Measurements from ENCODE around the gene MCTP1.

MCTP1 gene

DNA sequence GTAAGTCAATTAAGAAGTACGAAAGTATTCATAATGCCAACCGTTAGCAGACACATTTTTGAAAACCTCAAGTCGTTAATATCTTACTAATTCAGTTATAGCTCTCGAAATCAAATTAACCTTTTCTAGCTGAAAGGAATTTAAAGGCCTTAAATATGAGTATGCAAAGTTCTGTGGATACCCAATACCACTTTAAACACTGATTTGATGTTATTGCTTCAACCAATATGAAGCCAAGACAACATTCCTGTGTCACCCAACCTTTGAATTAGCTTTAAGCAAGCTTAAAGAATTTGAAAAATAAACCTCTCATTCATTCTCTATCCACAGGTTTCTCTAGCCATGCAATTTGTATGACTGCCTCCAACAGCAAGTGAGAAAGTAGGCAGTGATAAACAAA, 204.5 kb downstream of the MCTP1 start:
- TF ChIP-seq, protein P1, sequence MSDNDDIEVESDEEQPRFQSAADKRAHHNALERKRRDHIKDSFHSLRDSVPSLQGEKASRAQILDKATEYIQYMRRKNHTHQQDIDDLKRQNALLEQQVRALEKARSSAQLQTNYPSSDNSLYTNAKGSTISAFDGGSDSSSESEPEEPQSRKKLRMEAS (IDR thresholded peaks at IDR 0.05) = no peak
- TF ChIP-seq EGR1 (IDR thresholded peaks at IDR 0.05) = no peak
- TF ChIP-seq FOXM1 (IDR thresholded peaks at IDR 0.05; ENCODE audit: borderline replicate concordance, low read depth) = no peak
- TF ChIP-seq CEBPB (IDR thresholded peaks at IDR 0.05) = no peak
- TF ChIP-seq TEAD4 (IDR thresholded peaks at IDR 0.05) = no peak
- TF ChIP-seq, protein P2, sequence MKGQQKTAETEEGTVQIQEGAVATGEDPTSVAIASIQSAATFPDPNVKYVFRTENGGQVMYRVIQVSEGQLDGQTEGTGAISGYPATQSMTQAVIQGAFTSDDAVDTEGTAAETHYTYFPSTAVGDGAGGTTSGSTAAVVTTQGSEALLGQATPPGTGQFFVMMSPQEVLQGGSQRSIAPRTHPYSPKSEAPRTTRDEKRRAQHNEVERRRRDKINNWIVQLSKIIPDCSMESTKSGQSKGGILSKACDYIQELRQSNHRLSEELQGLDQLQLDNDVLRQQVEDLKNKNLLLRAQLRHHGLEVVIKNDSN (IDR thresholded peaks at IDR 0.05) = no peak
- no peak for TF ChIP-seq TCF12 (IDR thresholded peaks at IDR 0.05; ENCODE audit: low read depth)
- no peak for TF ChIP-seq ZBTB7A (IDR thresholded peaks at IDR 0.05; ENCODE audit: low read depth)
- no peak for TF ChIP-seq NFIC (IDR thresholded peaks at IDR 0.05)
- TF ChIP-seq RAD21 (IDR thresholded peaks at IDR 0.05; ENCODE audit: low read depth) = no peak
- no peak for TF ChIP-seq CREB1 (IDR thresholded peaks at IDR 0.05; ENCODE audit: low read depth)
- TF ChIP-seq YY1 (IDR thresholded peaks at IDR 0.05; ENCODE audit: low read depth) = no peak

DNA sequence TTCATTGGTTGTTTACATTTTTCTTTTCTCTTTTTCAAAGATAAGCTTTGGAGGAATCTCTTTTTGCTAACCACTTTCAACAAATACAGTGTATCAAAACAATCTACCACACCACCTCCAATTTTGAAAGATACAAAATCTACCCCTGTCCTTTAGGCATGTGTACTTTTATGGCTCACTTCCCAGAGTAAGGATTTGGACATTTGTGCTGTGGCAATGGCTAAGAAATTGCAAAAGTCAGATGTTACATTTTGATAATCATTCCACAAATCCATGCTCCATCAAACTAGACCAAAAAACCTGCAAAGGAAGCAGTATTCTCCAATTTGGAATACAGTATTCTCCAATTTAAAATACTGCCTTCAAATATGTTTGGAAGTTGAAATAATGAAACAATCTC, 204.9 kb downstream of the MCTP1 start:
- TF ChIP-seq EP300 (IDR thresholded peaks at IDR 0.05; ENCODE audit: borderline replicate concordance) = no peak
- TF ChIP-seq YY1 (IDR thresholded peaks at IDR 0.05; ENCODE audit: low read depth) = no peak
- no peak for TF ChIP-seq TCF12 (IDR thresholded peaks at IDR 0.05; ENCODE audit: low read depth)
- TF ChIP-seq FOXM1 (IDR thresholded peaks at IDR 0.05; ENCODE audit: borderline replicate concordance, low read depth) = no peak
- TF ChIP-seq TAF1 (IDR thresholded peaks at IDR 0.05; ENCODE audit: low read depth) = no peak
- TF ChIP-seq, protein P3, sequence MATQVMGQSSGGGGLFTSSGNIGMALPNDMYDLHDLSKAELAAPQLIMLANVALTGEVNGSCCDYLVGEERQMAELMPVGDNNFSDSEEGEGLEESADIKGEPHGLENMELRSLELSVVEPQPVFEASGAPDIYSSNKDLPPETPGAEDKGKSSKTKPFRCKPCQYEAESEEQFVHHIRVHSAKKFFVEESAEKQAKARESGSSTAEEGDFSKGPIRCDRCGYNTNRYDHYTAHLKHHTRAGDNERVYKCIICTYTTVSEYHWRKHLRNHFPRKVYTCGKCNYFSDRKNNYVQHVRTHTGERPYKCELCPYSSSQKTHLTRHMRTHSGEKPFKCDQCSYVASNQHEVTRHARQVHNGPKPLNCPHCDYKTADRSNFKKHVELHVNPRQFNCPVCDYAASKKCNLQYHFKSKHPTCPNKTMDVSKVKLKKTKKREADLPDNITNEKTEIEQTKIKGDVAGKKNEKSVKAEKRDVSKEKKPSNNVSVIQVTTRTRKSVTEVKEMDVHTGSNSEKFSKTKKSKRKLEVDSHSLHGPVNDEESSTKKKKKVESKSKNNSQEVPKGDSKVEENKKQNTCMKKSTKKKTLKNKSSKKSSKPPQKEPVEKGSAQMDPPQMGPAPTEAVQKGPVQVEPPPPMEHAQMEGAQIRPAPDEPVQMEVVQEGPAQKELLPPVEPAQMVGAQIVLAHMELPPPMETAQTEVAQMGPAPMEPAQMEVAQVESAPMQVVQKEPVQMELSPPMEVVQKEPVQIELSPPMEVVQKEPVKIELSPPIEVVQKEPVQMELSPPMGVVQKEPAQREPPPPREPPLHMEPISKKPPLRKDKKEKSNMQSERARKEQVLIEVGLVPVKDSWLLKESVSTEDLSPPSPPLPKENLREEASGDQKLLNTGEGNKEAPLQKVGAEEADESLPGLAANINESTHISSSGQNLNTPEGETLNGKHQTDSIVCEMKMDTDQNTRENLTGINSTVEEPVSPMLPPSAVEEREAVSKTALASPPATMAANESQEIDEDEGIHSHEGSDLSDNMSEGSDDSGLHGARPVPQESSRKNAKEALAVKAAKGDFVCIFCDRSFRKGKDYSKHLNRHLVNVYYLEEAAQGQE (IDR thresholded peaks at IDR 0.05; ENCODE audit: low read depth) = no peak
- TF ChIP-seq EGR1 (IDR thresholded peaks at IDR 0.05) = no peak
- TF ChIP-seq TEAD4 (IDR thresholded peaks at IDR 0.05) = no peak
- TF ChIP-seq, protein P1 (IDR thresholded peaks at IDR 0.05) = no peak

DNA sequence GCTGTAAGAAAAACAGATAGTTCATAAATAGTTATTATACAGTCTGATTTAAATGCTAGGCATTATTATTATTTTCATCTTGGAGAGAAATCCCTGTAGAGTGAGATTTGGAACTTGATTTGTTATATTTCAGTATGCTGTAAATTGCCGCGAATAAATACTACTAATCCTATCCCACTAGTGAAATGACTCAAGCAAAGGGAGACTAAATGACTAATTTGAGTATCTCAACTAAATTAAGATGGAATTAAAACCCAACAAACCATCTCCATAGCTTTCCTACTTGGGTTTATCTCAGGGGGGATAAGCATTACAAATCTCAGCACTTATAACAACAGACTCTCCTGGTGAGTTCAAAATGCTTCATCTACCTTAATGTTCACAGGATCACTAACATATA, 206.0 kb downstream of the MCTP1 start:
- TF ChIP-seq CEBPB (IDR thresholded peaks at IDR 0.05) (no peak), TEAD4 (IDR thresholded peaks at IDR 0.05) (no peak), FOXM1 (IDR thresholded peaks at IDR 0.05; ENCODE audit: borderline replicate concordance, low read depth) (no peak), TCF12 (IDR thresholded peaks at IDR 0.05; ENCODE audit: low read depth) (no peak), ZBTB7A (IDR thresholded peaks at IDR 0.05; ENCODE audit: low read depth) (no peak), EGR1 (IDR thresholded peaks at IDR 0.05) (no peak), RAD21 (IDR thresholded peaks at IDR 0.05; ENCODE audit: low read depth) (no peak), EP300 (IDR thresholded peaks at IDR 0.05; ENCODE audit: borderline replicate concordance) (no peak), YY1 (IDR thresholded peaks at IDR 0.05; ENCODE audit: low read depth) (no peak)
- TF ChIP-seq, protein P3 (IDR thresholded peaks at IDR 0.05; ENCODE audit: low read depth) = no peak
- TF ChIP-seq, protein P1 (IDR thresholded peaks at IDR 0.05) = no peak

DNA sequence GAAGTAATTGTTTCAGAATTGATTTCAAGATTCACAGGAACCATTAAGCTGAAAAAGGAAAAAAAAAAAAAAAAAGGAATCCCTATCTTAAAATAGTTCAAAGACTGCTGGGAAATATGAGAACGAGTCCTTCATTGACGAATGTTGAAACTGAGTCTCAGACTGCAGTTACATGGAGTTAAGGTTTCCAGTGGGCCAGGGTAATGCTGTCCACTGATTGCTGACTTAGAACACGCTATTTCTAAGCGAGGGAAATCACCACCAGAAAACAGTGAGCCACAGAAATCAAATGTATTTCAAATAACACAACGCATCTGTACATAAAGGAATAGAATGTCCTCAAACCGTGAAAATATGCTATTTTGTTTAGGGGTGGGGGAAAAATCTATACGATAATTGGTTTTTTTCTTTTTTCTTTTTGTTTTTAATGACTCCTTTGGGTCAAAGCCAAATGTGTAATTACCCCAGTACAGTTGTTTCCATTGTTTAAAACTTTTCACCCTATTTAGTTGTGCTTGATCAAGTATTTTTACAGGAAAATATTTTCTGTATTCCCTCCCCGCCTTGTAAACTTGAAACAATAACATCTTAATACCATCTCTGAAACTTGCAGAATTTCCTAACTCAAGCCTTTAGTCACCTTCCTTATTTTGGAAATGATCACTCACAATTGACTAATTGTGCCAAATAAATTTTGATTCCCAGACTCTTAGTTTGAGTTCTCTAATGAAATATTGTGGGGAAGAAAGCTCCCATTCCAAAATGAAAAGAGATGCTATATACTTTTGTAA, 208.3 kb downstream of the MCTP1 start:
- TF ChIP-seq ZBTB7A (IDR thresholded peaks at IDR 0.05; ENCODE audit: low read depth) (no peak), TEAD4 (IDR thresholded peaks at IDR 0.05) (0 out of 2 replicates have a peak, but pooled peaks have one; percentile 12), TAF1 (IDR thresholded peaks at IDR 0.05; ENCODE audit: low read depth) (no peak), FOXM1 (IDR thresholded peaks at IDR 0.05; ENCODE audit: borderline replicate concordance, low read depth) (no peak), NFIC (IDR thresholded peaks at IDR 0.05) (peak; percentile 23; the same call in 1 of the 2 replicates), EGR1 (IDR thresholded peaks at IDR 0.05) (no peak)

DNA sequence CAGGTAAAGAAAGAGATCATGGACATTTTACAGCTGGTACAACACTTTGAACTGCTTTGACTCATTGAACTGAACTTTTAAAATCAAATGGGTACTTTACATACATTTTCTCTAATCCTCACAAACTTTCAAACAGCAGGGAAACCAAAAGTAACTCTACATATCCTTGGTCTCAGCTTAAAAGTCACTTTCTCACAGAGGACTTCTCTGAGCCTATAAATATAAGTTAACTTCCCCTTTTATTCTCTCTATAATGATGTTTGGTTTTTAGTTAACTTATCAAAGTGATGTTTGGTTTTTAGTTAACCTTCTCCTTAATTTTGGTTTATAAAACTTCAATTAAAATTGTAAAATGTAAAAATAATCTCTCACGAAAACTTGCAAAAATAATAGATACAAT, 209.8 kb downstream of the MCTP1 start:
- TF ChIP-seq, protein P2 (IDR thresholded peaks at IDR 0.05) = no peak
- TF ChIP-seq TCF12 (IDR thresholded peaks at IDR 0.05; ENCODE audit: low read depth) (no peak), FOXM1 (IDR thresholded peaks at IDR 0.05; ENCODE audit: borderline replicate concordance, low read depth) (no peak)

DNA sequence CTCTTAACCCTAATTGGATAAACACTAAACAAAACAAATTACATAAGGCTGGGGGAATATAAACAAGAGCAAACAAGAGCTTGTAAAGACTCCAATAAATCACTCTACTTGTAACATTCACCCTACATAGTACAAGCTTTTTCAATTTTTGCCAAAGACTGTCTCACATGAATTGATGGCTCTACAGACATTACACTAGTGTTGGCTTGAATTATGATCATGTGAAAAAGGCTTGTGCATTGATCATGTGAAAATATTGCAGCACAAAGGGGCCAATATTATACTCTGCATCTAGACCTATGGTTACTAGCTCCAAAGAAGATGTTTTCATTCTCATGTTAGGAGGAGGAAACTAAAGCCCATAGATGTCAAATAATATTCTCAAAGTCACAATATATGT, 212.6 kb downstream of the MCTP1 start:
- TF ChIP-seq CREB1 (IDR thresholded peaks at IDR 0.05; ENCODE audit: low read depth) = no peak
